Endodermal cell (in vitro differentiated cells): ENCODE measurements around the gene LRMDA. TPM values are rescaled to one million over a fixed set of nuclear protein-coding genes. Genes with fewer than 3 reads are reported as not detected.

Experiments used
- DNase-seq: peaks from one replicate; pipeline ENCODE4 v3.0.0-alpha.2; 2017
- H3K27ac ChIP-seq: 2 replicates; pipeline ENCODE4 v1.5.1; 2013; ENCODE audit warnings: mild to moderate bottlenecking, low read depth, low read length, moderate library complexity
- H3K27me3 ChIP-seq: 2 replicates; pipeline ENCODE4 v1.6.1; 2013; ENCODE audit warnings: mild to moderate bottlenecking, low read length, moderate library complexity; ENCODE audit not compliant: insufficient read depth, control insufficient read depth, poor library complexity, severe bottlenecking
- H3K36me3 ChIP-seq: 2 replicates; pipeline ENCODE4 v1.7.0; 2013; ENCODE audit warnings: mild to moderate bottlenecking, low read length, moderate library complexity; ENCODE audit not compliant: control insufficient read depth, insufficient read depth
- H3K4me1 ChIP-seq: one replicate; pipeline ENCODE4 v1.7.0; 2013; ENCODE audit warnings: low read length; ENCODE audit not compliant: control insufficient read depth, insufficient read depth
- H3K4me3 ChIP-seq: 2 replicates; pipeline ENCODE4 v1.5.1; 2013; ENCODE audit warnings: mild to moderate bottlenecking, low read length, moderate library complexity
- H3K9ac ChIP-seq: 2 replicates; pipeline ENCODE4 v1.6.1; 2013; ENCODE audit warnings: mild to moderate bottlenecking, low read length, moderate library complexity; ENCODE audit not compliant: poor library complexity, severe bottlenecking; ENCODE audit errors: extremely low read depth
- H3K9me3 ChIP-seq: 2 replicates; pipeline ENCODE4 v1.6.1; 2013; ENCODE audit warnings: mild to moderate bottlenecking, low read length, moderate library complexity; ENCODE audit not compliant: control insufficient read depth
- H3K27ac Mint-ChIP-seq: 2 replicates; pipeline ENCODE4 v1.8.0; 2020; ENCODE audit warnings: mixed read lengths
- H3K27me3 Mint-ChIP-seq: 2 replicates; pipeline ENCODE4 v1.8.0; 2021; ENCODE audit warnings: mild to moderate bottlenecking, mixed read lengths; ENCODE audit not compliant: insufficient read depth
- H3K36me3 Mint-ChIP-seq: 2 replicates; pipeline ENCODE4 v1.8.0; 2020; ENCODE audit warnings: low read depth, mixed read lengths
- H3K4me1 Mint-ChIP-seq: 2 replicates; pipeline ENCODE4 v1.8.0; 2020; ENCODE audit warnings: mixed read lengths
- H3K4me3 Mint-ChIP-seq: 2 replicates; pipeline ENCODE4 v1.8.0; 2020; ENCODE audit warnings: mild to moderate bottlenecking, moderate library complexity, mixed read lengths
- H3K9me3 Mint-ChIP-seq: 2 replicates; pipeline ENCODE4 v1.8.0; 2020; ENCODE audit warnings: mild to moderate bottlenecking, mixed read lengths
- CTCF ChIP-seq: fragments of 200-600 bp; sonication (generic); conservative IDR thresholded peaks from 2 replicates; pipeline ENCODE4 v1.5.0; 2021; ENCODE audit warnings: antibody characterized with exemption, mild to moderate bottlenecking
- WGBS, 2 experiments: methylation state at CpG; one replicate each; pipeline versions ENCODE4 v1.1.5 to v1.1.7; 2013; ENCODE audit warnings: missing lambda C conversion rate in 2 of 2, mixed read lengths in 1 of 2; ENCODE audit not compliant: insufficient coverage in 1 of 2, insufficient read length in 1 of 2; 5-methylcytosine and 5-hydroxymethylcytosine counted together
- total RNA-seq, 2 donors: library from RNA; stranded (reverse); fragmentation: NEBNext Ultra II Directional in 1 of 2; extraction: Animal tissue kit (Norgen Biotek cat#: 25700) in 1 of 2; gene quantifications; 2 replicates in 1 of 2; 3 replicates in 1 of 2; pipeline ENCODE4 v1.2.1, GENCODE V29; 2021

LRMDA gene
- total RNA-seq, 2 donors from 2014 or later = 1.7 to 5.1 TPM

GRCh38 chr10:76210211-76210610, 778.8 kb downstream of the LRMDA start:
- Histone ChIP-seq H3K36me3 (no peaks in the 10 kb centered on the region), H3K9ac (no peak overlapping the region), H3K27me3 (no peaks in the 10 kb centered on the region), H3K27ac (no peak overlapping the region), H3K4me1 (no peaks in the 10 kb centered on the region), H3K9me3 (no peaks in the 10 kb centered on the region), H3K4me3 (no peak overlapping the region)
- no peak for TF ChIP-seq CTCF
- no peak for DNase-seq
- no peaks in the 10 kb centered on the region for H3K9me3 Mint-ChIP-seq
- H3K27ac Mint-ChIP-seq = no peak overlapping the region
- H3K27me3 Mint-ChIP-seq = peaks cover 13% of the 10 kb centered on the region
- no peak overlapping the region for H3K4me3 Mint-ChIP-seq
- H3K36me3 Mint-ChIP-seq = no peaks in the 10 kb centered on the region
- WGBS, 2 experiments = 98 to 100% methylated on average over 1 to 3 of the region's 3 CpGs
- peaks cover 4% of the 10 kb centered on the region for H3K4me1 Mint-ChIP-seq

- H3K4me3 Mint-ChIP-seq = no peak overlapping the region
- H3K27me3 ChIP-seq = no peaks in the 10 kb centered on the region
- DNase-seq = no peak
- no peak overlapping the region for H3K4me3 ChIP-seq
- peaks cover 5% of the 10 kb centered on the region for H3K27me3 Mint-ChIP-seq
- no peak overlapping the region for H3K27ac Mint-ChIP-seq
- H3K36me3 Mint-ChIP-seq = no peaks in the 10 kb centered on the region
- no peak for TF ChIP-seq CTCF
- no peaks in the 10 kb centered on the region for H3K9me3 ChIP-seq
- WGBS, 2 experiments = 93 to 100% methylated on average over 1 of the region's 1 CpG
- H3K27ac ChIP-seq = no peak overlapping the region
- no peaks in the 10 kb centered on the region for H3K9me3 Mint-ChIP-seq
- H3K4me1 ChIP-seq = no peaks in the 10 kb centered on the region
- H3K4me1 Mint-ChIP-seq = peaks cover 4% of the 10 kb centered on the region
- H3K36me3 ChIP-seq = no peaks in the 10 kb centered on the region
- no peak overlapping the region for H3K9ac ChIP-seq
Measured at GRCh38 chr10:76211691-76212090, 780.3 kb downstream of the LRMDA start.

DNA sequence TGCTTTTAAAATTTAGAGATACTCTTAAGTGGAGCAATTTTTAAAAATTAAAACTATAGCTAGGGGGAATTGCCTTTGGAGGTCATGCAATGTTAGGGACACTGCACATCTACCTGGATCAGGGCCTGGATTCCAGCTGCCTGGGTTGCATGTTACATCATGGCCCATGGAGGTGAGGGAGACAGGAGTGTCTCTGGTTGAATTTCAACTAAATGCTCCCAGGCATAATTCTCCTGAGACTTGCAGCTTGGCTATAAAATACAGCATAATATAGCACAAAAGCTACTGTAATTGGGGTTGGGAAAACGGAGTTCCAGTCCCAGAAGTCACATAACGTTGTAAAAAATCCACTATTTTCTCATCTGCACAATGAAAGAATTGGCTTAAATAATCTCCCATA, 782.5 kb downstream of the LRMDA start:
- no peaks in the 10 kb centered on the region for H3K9me3 ChIP-seq
- no peaks in the 10 kb centered on the region for H3K36me3 Mint-ChIP-seq
- H3K27ac Mint-ChIP-seq = no peak overlapping the region
- TF ChIP-seq CTCF = no peak
- H3K4me1 ChIP-seq = no peaks in the 10 kb centered on the region
- peaks cover 6% of the 10 kb centered on the region for H3K27me3 Mint-ChIP-seq
- H3K27me3 ChIP-seq = no peaks in the 10 kb centered on the region
- DNase-seq = no peak
- no peak overlapping the region for H3K4me3 Mint-ChIP-seq
- H3K27ac ChIP-seq = no peak overlapping the region
- H3K4me3 ChIP-seq = no peak overlapping the region
- WGBS, 2 experiments = 78 to 90% methylated on average over 1 to 2 of the region's 2 CpGs
- H3K36me3 ChIP-seq = no peaks in the 10 kb centered on the region
- no peak overlapping the region for H3K9ac ChIP-seq
- H3K9me3 Mint-ChIP-seq = no peaks in the 10 kb centered on the region
- H3K4me1 Mint-ChIP-seq = peaks cover 9% of the 10 kb centered on the region
